Measurements from ENCODE around the gene POLR3C. TPM values are rescaled to one million over a fixed set of nuclear protein-coding genes. Genes with fewer than 3 reads are reported as not detected.
A peak's percentile ranks its signal among the peaks of the same experiment; 100 is the strongest.
"Not testable (repeated sequence)": the region's sequence is repeated elsewhere in the genome, so short reads cannot be mapped to it uniquely, and the experiment has no call there.

Gene POLR3C, protein sequence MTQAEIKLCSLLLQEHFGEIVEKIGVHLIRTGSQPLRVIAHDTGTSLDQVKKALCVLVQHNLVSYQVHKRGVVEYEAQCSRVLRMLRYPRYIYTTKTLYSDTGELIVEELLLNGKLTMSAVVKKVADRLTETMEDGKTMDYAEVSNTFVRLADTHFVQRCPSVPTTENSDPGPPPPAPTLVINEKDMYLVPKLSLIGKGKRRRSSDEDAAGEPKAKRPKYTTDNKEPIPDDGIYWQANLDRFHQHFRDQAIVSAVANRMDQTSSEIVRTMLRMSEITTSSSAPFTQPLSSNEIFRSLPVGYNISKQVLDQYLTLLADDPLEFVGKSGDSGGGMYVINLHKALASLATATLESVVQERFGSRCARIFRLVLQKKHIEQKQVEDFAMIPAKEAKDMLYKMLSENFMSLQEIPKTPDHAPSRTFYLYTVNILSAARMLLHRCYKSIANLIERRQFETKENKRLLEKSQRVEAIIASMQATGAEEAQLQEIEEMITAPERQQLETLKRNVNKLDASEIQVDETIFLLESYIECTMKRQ
- 35.0 and 39.0 TPM in 2 replicates for total RNA-seq

DNA sequence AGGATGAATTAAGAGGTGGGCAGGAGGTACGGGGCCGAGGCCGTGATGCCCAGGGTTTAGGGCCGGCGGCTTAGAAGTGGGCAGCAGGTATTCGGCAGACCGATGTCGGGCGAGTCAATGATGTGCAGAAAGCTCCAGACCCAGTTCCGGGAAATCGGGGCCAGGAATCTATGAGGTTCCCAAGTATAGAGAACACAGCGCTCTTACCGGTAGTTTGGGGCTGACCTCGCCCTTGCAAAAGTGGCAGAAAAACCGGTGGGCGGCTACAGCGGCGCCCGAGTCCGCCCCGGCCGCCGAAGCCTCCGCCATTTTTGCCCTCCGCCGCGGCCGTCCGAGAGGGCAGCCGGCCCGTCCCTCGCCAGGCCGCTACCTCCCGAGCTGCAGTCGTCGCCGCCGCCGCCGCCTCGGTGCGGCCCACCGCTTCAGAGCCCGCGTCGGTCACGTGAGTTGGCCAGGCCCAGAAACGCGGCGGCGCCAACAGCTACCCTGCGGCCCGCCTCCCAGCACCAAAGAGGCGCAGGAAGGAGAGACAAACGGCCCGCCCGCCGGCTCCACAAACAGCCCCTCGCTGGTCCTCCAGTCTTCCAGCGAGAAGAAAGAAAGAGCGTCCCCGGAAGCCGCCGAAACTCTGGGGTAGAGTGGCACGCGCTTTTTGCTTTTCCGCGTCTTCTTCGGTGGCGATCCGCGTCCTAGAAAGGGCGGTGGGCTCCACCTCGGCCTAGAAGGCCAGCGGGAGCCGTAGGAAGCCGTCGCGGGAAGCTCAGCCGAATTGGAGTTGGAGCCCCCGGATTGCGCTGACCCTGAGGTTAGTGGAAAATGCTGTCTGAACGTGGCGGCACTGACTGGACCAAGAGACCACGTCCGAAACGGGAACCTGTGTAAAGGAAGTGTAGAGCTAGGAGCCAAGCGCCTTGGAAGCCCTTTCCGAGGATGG lies at the start of gene POLR3C, which contains the start of gene RNF115:
TSS of gene POLR3C (plus strand) at position 636 of the 934 bp plus-strand sequence. CDS start 1,577 bp downstream, outside the sequence.
TSS of gene RNF115 (minus strand) at position 531 of the 934 bp plus-strand sequence. CDS start at position 309, 222 bp downstream.
- H3K27ac Mint-ChIP-seq, result peak within 1 kb of the TSS; percentile 93
- H3K27me3 Mint-ChIP-seq, result no peaks in the 10 kb centered on the region
- no peaks in the 10 kb centered on the region for H3K9me3 Mint-ChIP-seq
- intact Hi-C loops (cut with micrococcal nuclease), result loop anchor here (2.0 to 10.0 kb wide), 2 partner anchors 35 to 49 kb away; partner anchors contain the start of gene PIAS3
- H3K36me3 Mint-ChIP-seq (ENCODE audit: low read depth), result peaks cover 38% of the 10 kb centered on the region
- peak; percentile 96 for DNase-seq
- H3K4me1 Mint-ChIP-seq, result peaks cover 40% of the 10 kb centered on the region
- peak within 1 kb of the TSS; percentile 91 for H3K4me3 Mint-ChIP-seq

DNA sequence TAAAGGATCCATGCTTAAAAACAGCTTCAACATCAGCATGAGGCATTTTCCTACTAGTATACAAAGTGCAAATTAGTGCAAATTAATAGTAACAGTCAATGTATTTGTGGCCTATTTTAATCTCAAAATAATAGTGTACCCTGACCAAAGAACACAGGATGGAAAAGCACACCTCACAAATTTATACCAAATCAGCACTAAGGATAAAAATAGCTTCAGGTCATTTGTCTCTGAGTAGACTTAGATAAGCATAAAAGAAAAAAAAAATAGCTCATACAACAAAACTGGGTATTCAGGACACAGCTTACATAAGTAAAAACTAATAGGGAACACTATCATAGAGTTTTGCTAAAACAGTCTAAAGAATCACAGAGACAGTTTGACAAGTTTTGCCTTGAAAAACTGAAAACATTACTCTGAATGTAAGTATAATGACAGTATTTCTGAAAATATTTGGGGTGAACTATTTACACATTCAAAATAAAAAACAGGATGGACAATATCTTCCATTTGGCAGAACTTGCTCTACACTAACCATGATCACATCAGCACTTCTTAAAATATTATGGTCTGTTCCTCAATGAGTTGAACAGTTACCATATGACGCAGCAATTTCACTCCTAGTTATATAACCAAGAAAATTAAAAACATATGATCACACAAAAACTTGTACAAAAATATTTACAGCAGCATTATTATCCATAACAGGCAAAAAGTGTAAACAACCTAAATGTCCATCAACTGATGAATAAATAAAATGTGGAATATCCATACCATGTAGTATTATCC lies 46.4 kb upstream of the POLR3C start:
- peaks cover 14% of the 10 kb centered on the region for H3K4me1 Mint-ChIP-seq
- no peaks in the 10 kb centered on the region for H3K9me3 Mint-ChIP-seq
- no peak overlapping the region for H3K27ac Mint-ChIP-seq
- DNase-seq, result no peak
- no peak overlapping the region for H3K4me3 Mint-ChIP-seq
- no peaks in the 10 kb centered on the region for H3K27me3 Mint-ChIP-seq
- peaks cover 20% of the 10 kb centered on the region for H3K36me3 Mint-ChIP-seq (ENCODE audit: low read depth)
- intact Hi-C loops (cut with micrococcal nuclease), result loop anchor here (5.0 to 10.0 kb wide), 2 partner anchors 35 to 47 kb away; partner anchors contain the start of genes POLR3C and RNF115

DNA sequence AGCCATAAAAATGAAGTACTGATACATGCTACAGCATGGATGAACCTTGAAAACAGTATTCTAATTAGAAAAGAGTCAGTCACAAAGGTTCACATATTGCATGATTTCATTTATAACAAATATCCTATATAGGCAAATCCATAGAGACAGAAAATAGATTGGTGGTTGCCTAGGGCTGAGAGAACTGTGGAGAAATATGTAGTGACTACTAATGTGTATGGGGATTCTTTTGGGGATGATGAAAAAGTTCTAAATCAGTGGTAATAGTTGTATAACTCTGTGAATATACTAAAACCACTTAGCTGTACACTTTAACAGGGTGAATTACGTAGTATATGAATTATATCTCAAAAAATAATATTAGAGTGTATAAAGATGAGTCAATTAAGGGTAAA lies 45.9 kb upstream of the POLR3C start:
- Mint-ChIP-seq H3K36me3 (ENCODE audit: low read depth) (peaks cover 18% of the 10 kb centered on the region), H3K27ac (no peak overlapping the region), H3K4me1 (peaks cover 14% of the 10 kb centered on the region), H3K27me3 (no peaks in the 10 kb centered on the region), H3K4me3 (no peak overlapping the region), H3K9me3 (no peaks in the 10 kb centered on the region)
- intact Hi-C loops (cut with micrococcal nuclease), result loop anchor here (5.0 to 10.0 kb wide), 2 partner anchors 36 to 47 kb away; partner anchors contain the start of genes POLR3C and RNF115
- no peak for DNase-seq

DNA sequence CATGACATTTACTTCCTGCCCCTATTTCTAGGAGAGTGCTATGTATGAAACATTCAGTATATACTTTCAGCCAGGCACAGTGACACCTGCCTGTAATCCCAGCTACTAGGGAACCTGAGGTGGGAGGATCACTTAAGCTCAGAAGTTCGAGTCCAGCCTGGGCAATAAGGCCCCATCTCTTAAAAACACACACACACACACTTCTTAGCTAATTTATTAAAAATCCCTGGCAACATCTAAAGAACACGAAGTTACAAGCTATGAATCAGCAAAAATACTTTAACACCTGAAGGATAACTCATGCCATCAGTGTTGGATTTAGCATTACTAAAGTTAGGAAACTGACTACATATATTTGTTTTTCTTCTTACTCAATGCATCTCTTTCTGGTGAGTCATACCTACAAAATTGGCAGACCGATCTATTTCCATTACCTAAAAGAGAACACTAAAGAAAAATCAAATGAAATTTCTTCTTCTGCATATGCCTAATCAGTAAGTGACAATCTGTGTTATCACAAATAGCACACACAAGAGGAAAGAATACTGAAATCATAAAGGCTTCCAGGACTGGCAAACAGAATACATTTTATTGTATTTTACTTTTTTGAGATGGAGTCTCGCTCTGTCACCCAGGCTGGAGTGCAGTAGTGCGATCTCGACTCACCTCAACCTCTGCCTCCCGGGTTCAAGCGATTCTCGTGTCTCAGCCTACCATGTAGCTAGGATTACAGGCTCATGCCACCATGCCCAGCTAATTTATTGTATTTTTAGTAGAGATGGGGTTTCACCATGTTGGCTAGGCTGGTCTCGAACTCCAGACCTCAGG lies 41.5 kb upstream of the POLR3C start:
- H3K36me3 Mint-ChIP-seq (ENCODE audit: low read depth), result peaks cover 24% of the 10 kb centered on the region
- H3K4me3 Mint-ChIP-seq, result no peak overlapping the region
- intact Hi-C loops (cut with micrococcal nuclease), result no loop called here
- peak overlapping the region; percentile 38 for H3K27ac Mint-ChIP-seq
- peaks cover 24% of the 10 kb centered on the region for H3K4me1 Mint-ChIP-seq
- H3K9me3 Mint-ChIP-seq, result no peaks in the 10 kb centered on the region
- no peak for DNase-seq
- H3K27me3 Mint-ChIP-seq, result no peaks in the 10 kb centered on the region

DNA sequence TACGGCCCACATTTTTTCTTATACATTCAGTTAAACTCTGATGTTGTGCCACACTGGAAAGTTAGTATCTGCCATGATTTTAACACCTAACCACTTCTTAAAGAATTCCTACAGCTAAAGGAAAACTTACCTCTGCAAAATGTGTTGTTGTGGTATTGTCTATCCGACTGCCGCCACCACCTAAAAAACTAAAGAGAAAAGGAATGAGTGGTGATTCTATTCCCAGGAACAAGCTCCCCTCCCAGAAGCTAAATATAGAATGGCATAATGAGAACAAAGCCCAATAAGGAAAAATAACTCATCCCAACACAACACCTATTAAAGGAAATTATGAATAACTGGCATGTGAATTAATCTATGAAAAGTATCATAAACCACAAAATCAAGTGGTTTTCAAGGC lies 39.6 kb upstream of the POLR3C start:
- no peak for DNase-seq
- H3K9me3 Mint-ChIP-seq, result no peaks in the 10 kb centered on the region
- peaks cover 26% of the 10 kb centered on the region for H3K4me1 Mint-ChIP-seq
- H3K4me3 Mint-ChIP-seq, result no peak overlapping the region
- peaks cover 32% of the 10 kb centered on the region for H3K36me3 Mint-ChIP-seq (ENCODE audit: low read depth)
- intact Hi-C loops (cut with micrococcal nuclease), result no loop called here
- no peak overlapping the region for H3K27ac Mint-ChIP-seq
- no peaks in the 10 kb centered on the region for H3K27me3 Mint-ChIP-seq

DNA sequence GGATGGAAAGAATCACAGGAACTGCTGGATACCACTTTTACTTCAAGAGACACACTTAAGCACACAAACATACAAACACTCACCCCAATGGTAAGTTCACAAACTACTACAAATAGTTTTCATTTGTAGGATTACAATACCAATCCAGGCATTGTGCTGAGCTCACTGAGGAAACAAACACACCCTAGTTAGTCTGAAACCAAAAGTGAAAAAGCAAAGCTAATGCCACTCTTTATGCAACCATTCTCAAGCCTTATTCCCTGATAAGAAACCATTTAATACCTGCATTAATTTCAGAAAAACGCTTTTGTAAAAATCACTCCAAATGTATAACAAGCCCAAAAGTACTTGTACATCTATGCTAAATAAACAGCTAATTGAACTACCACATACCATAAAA lies 38.5 kb upstream of the POLR3C start:
- Mint-ChIP-seq H3K4me3 (no peak overlapping the region), H3K9me3 (no peaks in the 10 kb centered on the region), H3K27ac (peak overlapping the region; percentile 1), H3K36me3 (ENCODE audit: low read depth) (peaks cover 32% of the 10 kb centered on the region), H3K4me1 (peaks cover 26% of the 10 kb centered on the region), H3K27me3 (no peaks in the 10 kb centered on the region)
- no peak for DNase-seq
- intact Hi-C loops (cut with micrococcal nuclease), result no loop called here

DNA sequence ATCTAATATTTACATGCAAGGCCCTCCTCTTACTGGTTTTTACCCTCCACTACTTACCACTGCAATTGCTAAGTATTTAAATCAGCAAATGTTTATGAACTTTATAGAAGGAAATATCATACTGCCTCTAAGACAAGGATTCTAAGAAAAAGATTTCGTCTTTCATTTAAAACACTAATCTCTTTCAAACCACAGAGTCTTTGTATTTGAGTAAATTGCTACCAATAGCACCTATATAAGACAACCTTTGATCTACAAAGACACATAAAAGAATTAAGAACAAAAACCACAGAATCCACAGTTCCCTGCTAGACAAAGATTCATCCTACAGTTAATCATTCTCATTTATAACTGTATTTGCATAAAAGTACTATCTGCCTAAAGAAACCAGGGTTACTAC lies 37.7 kb upstream of the POLR3C start:
- Mint-ChIP-seq H3K4me3 (peak overlapping the region; percentile 33), H3K9me3 (no peaks in the 10 kb centered on the region), H3K36me3 (ENCODE audit: low read depth) (peaks cover 31% of the 10 kb centered on the region), H3K4me1 (peaks cover 26% of the 10 kb centered on the region), H3K27ac (peak overlapping the region; percentile 12), H3K27me3 (no peaks in the 10 kb centered on the region)
- no peak for DNase-seq
- intact Hi-C loops (cut with micrococcal nuclease), result no loop called here

DNA sequence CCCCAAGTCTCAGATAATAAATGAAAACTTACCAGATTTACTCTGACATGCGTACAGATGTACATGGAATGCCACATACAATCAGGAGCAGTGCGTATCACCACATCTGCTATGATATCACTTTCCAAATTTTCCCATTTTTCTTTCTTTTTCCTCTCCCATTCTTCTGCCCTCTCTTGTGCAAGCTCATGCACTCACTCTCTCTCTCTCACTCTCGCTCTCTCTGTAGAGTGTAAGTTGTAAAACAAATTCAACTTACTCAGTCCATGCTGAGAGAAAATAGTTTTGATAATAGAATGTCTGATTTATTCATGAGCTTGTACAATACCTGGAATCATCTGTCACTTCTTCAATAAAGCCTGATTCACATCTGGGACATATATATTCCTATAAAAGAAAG lies 35.4 kb upstream of the POLR3C start:
- Mint-ChIP-seq H3K4me3 (no peak overlapping the region), H3K4me1 (peaks cover 26% of the 10 kb centered on the region), H3K27me3 (no peaks in the 10 kb centered on the region), H3K9me3 (no peaks in the 10 kb centered on the region), H3K36me3 (ENCODE audit: low read depth) (peaks cover 35% of the 10 kb centered on the region), H3K27ac (no peak overlapping the region)
- no peak for DNase-seq
- intact Hi-C loops (cut with micrococcal nuclease), result no loop called here

DNA sequence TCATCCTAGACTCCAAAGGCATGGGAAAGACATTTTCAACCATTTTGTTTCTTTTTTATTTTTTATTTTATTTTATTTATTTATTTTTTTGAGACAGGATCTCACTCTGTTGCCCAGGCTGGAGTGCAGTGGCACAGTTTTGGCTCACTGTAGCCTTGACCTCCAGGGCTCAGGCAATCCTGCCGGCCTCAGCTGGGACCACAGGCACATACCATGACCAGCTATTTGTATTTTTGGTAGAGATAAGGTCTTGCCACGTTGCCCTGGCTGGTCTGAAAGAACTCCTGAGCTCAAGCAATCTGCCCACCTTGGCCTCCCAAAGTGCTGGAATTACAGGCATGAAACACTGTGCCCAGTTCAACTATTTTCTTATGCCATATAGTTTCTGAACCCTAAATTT lies 32.1 kb upstream of the POLR3C start:
- H3K36me3 Mint-ChIP-seq (ENCODE audit: low read depth), result peaks cover 44% of the 10 kb centered on the region
- H3K27me3 Mint-ChIP-seq; DNase-seq; H3K27ac Mint-ChIP-seq; H3K4me3 Mint-ChIP-seq; H3K9me3 Mint-ChIP-seq; H3K4me1 Mint-ChIP-seq; intact Hi-C loops (cut with micrococcal nuclease): not testable (repeated sequence)

DNA sequence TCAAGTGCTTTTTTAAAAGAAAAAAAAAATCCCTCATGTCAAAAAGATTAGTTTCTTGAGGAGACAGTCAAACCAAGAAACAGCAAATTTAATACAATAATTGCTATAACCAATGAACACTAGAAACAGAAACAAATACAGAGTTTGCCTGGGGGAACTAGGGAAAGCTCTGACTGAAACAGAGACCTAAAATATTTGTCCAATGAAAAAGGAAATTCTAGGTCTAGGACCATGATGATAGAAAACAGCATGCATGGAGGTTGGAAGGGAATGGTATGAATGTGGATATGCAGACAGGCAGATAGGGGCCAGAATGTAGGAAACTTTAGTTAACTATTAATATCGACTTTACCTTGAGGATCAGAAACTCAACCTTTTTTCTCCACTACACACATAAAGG lies 31.5 kb upstream of the POLR3C start:
- no peak overlapping the region for H3K4me3 Mint-ChIP-seq
- H3K9me3 Mint-ChIP-seq, result peaks cover 12% of the 10 kb centered on the region
- no peaks in the 10 kb centered on the region for H3K27me3 Mint-ChIP-seq
- peaks cover 48% of the 10 kb centered on the region for H3K36me3 Mint-ChIP-seq (ENCODE audit: low read depth)
- no peak for DNase-seq
- peaks cover 8% of the 10 kb centered on the region for H3K4me1 Mint-ChIP-seq
- H3K27ac Mint-ChIP-seq, result no peak overlapping the region
- intact Hi-C loops (cut with micrococcal nuclease), result no loop called here

DNA sequence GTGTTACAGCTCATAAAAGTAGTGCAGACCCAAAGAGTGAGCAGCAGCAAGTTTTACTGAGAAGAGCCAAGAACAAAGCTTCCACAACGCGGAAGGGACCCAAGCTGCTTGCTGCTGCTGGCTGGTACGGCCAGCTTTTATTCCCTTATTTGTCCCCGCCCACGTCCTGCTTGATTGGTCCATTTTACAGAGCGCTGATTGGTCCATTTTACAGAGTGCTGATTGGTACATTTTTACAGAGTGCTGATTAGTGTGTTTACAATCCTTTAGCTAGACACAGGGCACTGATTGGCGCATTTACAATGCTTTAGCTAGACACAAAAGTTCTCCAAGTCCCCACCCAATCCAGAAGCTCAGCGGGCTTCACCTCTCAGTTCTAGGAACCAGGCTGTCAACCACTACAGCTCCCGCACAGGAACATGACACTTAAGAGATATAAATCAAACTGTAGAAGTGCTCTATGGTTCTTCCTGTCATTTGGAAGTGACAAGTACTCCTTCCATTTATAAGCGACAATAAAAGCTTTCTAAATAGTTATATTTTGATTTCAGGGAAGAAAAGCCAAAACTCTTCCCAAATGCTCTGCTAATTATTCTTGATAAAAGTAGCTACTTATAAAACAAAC lies 28.6 kb upstream of the POLR3C start:
- no peak overlapping the region for H3K27ac Mint-ChIP-seq
- no peaks in the 10 kb centered on the region for H3K27me3 Mint-ChIP-seq
- peaks cover 27% of the 10 kb centered on the region for H3K9me3 Mint-ChIP-seq
- H3K4me1 Mint-ChIP-seq, result peaks cover 6% of the 10 kb centered on the region
- DNase-seq, result no peak
- H3K36me3 Mint-ChIP-seq (ENCODE audit: low read depth), result peaks cover 60% of the 10 kb centered on the region
- H3K4me3 Mint-ChIP-seq, result no peak overlapping the region
- intact Hi-C loops (cut with micrococcal nuclease), result no loop called here

DNA sequence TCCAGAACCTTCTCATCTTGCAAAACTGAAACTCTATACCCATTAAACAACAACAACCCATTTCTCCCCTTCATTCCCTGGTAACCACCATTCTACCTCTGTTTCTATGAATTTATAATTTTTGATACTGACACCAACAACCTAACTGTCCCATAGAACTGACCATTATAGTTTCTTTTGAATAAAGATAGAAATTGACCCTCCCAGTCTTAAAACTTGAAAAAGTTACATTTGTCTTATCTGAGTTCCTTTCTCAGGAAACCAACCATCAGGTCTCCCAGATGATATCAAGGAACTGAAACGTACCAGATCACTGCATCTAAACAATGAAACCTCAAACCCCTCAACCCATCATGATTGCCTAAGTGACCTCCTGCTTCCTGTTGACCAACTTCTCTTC lies 27.2 kb upstream of the POLR3C start:
- Mint-ChIP-seq H3K9me3 (peaks cover 27% of the 10 kb centered on the region), H3K4me1 (peaks cover 9% of the 10 kb centered on the region), H3K36me3 (ENCODE audit: low read depth) (peaks cover 63% of the 10 kb centered on the region), H3K27ac (no peak overlapping the region), H3K27me3 (no peaks in the 10 kb centered on the region), H3K4me3 (no peak overlapping the region)
- peak; percentile 36 for DNase-seq
- intact Hi-C loops (cut with micrococcal nuclease), result no loop called here
